Hepatocyte (in vitro differentiated cells): ENCODE results near the gene PARVG.

Experiments used
- CTCF ChIP-seq: fragments of 200-600 bp; sonication (generic); IDR thresholded peaks from 2 replicates; pipeline ENCODE4 v1.5.1; 2016; ENCODE audit warnings: antibody characterized with exemption, mild to moderate bottlenecking; ENCODE audit not compliant: poor library complexity
- EZH2 ChIP-seq: fragments of 200-600 bp; sonication (generic); IDR thresholded peaks from 2 replicates; pipeline ENCODE4 v1.6.1; 2016; ENCODE audit warnings: antibody characterized with exemption, mild to moderate bottlenecking, borderline replicate concordance

DNA sequence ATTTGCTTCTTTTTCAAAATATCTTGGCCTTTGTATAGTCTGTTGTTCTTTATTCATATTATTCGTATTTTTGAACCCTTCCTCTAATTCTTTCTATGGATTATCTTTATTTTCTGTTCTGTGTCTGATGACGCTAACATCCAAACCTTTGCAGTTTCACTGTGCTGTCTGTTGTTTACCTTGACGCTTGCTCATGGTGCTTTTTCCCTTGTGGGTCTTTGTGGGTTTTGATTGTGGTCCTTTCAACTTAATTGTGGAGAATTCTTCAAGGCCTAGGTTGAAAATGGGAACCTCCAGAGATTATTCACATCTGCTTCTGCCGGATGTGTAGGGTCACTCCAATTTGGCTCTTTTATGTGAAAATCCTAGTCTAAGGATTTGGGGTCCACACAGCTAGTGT lies 34.6 kb downstream of the PARVG start:
- TF ChIP-seq EZH2 (no peak), CTCF (no peak)
